ENCODE data around the gene HSPB2. TPM values are rescaled to one million over a fixed set of nuclear protein-coding genes. Genes with fewer than 3 reads are reported as not detected.

Gene HSPB2
- total and polyA plus RNA-seq, 2 of the 8 experiments (the other 6 are each of a cell fraction or from before 2014, with no cell fraction given), result 0.32 to 0.86 TPM

GRCh38 chr11:111942829-111943228 lies 30.3 kb downstream of the HSPB2 start:
- ChIA-PET CTCF (ENCODE audit: partially characterized antibody) (interaction anchor here (1.2 to 25.5 kb wide), 3 partner anchors 13 to 65 kb away, joined by 3 to 565 read pairs (median 61); no protein-coding TSS in a partner anchor), POLR2A (ENCODE audit: partially characterized antibody) (interaction anchor here (1.3 kb wide), 1 partner anchor 11 kb away, joined by 3 read pairs; no protein-coding TSS in a partner anchor)
- Histone ChIP-seq H3K23ac (ENCODE audit: insufficient read length) (no peak overlapping the region), H3K27ac (ENCODE audit: low read depth, low read length) (no peak overlapping the region), H2AK5ac (ENCODE audit: low read depth, low read length) (no peak overlapping the region), H3K23me2 (ENCODE audit: low read depth, low read length) (peaks cover 1% of the 10 kb centered on the region), H2BK12ac (ENCODE audit: low read depth, low read length) (no peak overlapping the region), H3K9ac (replicated peaks in 1 of 4; ENCODE audit: extremely low read depth in 1 of 4, low read depth in 3 of 4, low read length in 3 of 4) (no peak overlapping the region), H2BK120ac (replicated peaks; ENCODE audit: low read depth, low read length) (no peak overlapping the region), H3K4ac (replicated peaks; ENCODE audit: insufficient read length, low read depth, low read length) (no peak overlapping the region), H3K36me3 (ENCODE audit: control insufficient read depth in 2 of 4, insufficient read depth in 4 of 4, low read length in 3 of 4) (peaks cover 0 to 3% (median 0%) of the 10 kb centered on the region in 4 experiments; a peak in 1 of 8 replicates), H3K14ac (ENCODE audit: insufficient read length) (no peak overlapping the region), H3K4me1 (replicated peaks in 1 of 4; ENCODE audit: control insufficient read depth in 3 of 4, insufficient read depth in 4 of 4, low read length in 3 of 4) (peaks cover 6 to 11% (median 9%) of the 10 kb centered on the region in 4 experiments), H3K4me3 (ENCODE audit: extremely low read depth in 1 of 4, insufficient read depth in 2 of 4, low read depth in 3 of 4, low read length in 4 of 4) (no peak overlapping the region), H4K20me1 (replicated peaks in 1 of 2; ENCODE audit: control insufficient read depth in 1 of 2, insufficient read depth in 2 of 2, low read length in 2 of 2) (no peaks in the 10 kb centered on the region), H4K5ac (ENCODE audit: insufficient read length, low read depth, low read length) (no peak overlapping the region), H3K56ac (replicated peaks; ENCODE audit: insufficient read length, low read depth, low read length) (no peak overlapping the region), H3K18ac (ENCODE audit: extremely low read depth, low read length) (no peak overlapping the region), H3K4me2 (ENCODE audit: insufficient read depth in 1 of 2, low read depth in 2 of 2, low read length in 2 of 2) (no peak overlapping the region), H2BK15ac (ENCODE audit: low read length) (no peak overlapping the region), H2BK20ac (ENCODE audit: low read length) (no peak overlapping the region), H3K27me3 (replicated peaks in 1 of 4; ENCODE audit: control insufficient read depth in 3 of 4, extremely low read depth in 1 of 4, insufficient read depth in 3 of 4, low read length in 3 of 4) (no peaks in the 10 kb centered on the region), H3K9me3 (ENCODE audit: insufficient read depth in 2 of 2, low read depth in 1 of 2, low read length in 1 of 2) (no peaks in the 10 kb centered on the region), H4K8ac (ENCODE audit: extremely low read depth, insufficient read depth, low read length) (no peak overlapping the region), H2AFZ (ENCODE audit: low read length) (no peak overlapping the region), H3K79me1 (ENCODE audit: low read depth, low read length) (0 out of 2 replicates have a peak, but pooled peaks cover 2% of the 10 kb centered on the region), H3K79me2 (ENCODE audit: control insufficient read depth in 1 of 2, insufficient read depth in 2 of 2, low read length in 2 of 2) (peaks cover 0 to 5% of the 10 kb centered on the region in 2 experiments; a peak in 2 of 4 replicates), H2BK5ac (ENCODE audit: low read depth, low read length) (no peak overlapping the region), H4K91ac (replicated peaks; ENCODE audit: insufficient read length, low read length) (no peak overlapping the region)
- FAIRE-seq (no peak), DNase-seq (ENCODE audit: low read depth in 1 of 2, low spot score in 2 of 2) (no peak)
- WGBS, 2 experiments (ENCODE audit: extremely low coverage in 1 of 2, insufficient coverage in 1 of 2, insufficient read length in 1 of 2, insufficient replicate concordance in 2 of 2, low coverage in 1 of 2, low lambda C conversion rate in 2 of 2, missing lambda C conversion rate in 1 of 2), result 94% methylated on average over 7 of the region's 7 CpGs; no CpG with 5 or more reads in 1 of the 2 experiments
- TF ChIP-seq CEBPB (IDR thresholded peaks at IDR 0.05; ENCODE audit: low read depth, low read length), result no peak
- no peak for TF ChIP-seq PHF8 (conservative IDR thresholded peaks at IDR 0.05; ENCODE audit: low read depth, low read length)
- no peak for TF ChIP-seq NRF1 (IDR thresholded peaks at IDR 0.05; ENCODE audit: low read depth, low read length)
- no peak for TF ChIP-seq EP300 (IDR thresholded peaks at IDR 0.05; ENCODE audit: borderline replicate concordance in 1 of 2, low read depth in 2 of 2, low read length in 2 of 2)
- TF ChIP-seq RBBP5 (IDR thresholded peaks at IDR 0.05; ENCODE audit: borderline replicate concordance, low read depth, low read length), result no peak
- no peak for TF ChIP-seq TAF7 (optimal IDR thresholded peaks at IDR 0.05; ENCODE audit: borderline replicate concordance, low read depth, low read length)
